HTERT RPE-1 (cell line): Measurements from ENCODE around the gene FHOD3.

Experiments
- in situ Hi-C: fragments of 300-500 bp; cut with MboI; formaldehyde crosslinking; loops from 4 replicates; pipeline ENCODE4 v1.14.3; 2020; ENCODE audit warnings: low sequenced_read_pairs

Gene FHOD3

DNA sequence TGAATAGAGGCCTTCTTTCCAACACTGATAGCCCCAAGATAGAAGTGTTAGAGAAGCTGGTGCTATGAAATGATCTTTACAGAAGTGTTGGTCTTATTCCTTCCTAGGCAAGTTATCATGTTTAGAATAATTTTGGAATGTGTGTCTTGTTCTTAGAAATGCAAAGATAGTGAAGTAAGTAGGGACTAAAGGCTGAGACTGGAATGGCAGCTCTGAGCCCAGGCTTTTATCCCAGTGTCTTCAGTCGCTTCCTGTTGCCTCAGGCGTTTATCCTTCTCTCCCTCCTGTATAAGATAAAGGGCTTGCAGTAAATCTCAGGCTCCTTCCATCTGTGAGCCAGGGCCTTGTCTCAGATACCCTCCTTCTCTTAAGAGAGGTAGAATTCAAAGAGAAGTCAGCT lies 313.1 kb downstream of the FHOD3 start:
- in situ Hi-C loops: no loop called here

- in situ Hi-C loops: no loop called here
Observed at GRCh38 chr18:36613069-36613468, 315.6 kb downstream of the FHOD3 start.

DNA sequence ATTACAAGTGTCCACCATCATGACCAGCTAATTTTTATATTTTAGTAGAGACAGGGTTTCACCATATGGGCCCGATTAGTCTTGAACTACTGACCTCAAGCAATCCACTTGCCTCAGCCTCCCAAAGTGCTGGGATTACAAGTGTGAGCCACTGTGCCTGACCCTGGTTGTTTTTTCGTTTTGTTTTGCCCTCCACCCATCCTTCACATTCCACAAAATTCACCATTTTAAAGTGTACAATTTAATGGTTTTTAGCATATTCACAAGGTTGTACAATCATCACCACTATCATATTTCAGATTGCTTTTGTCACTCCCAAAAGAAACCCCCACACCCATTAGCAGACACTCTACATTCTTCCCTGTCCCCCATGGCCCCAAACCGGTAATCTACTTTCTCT lies 316.3 kb downstream of the FHOD3 start:
- in situ Hi-C loops: no loop called here

GRCh38 chr18:36620788-36621187 lies 323.3 kb downstream of the FHOD3 start:
- in situ Hi-C loops: no loop called here

GRCh38 chr18:36622610-36623009 lies 325.1 kb downstream of the FHOD3 start:
- in situ Hi-C loops: no loop called here

- in situ Hi-C loops: no loop called here
Observed at GRCh38 chr18:36623091-36623490, 325.6 kb downstream of the FHOD3 start.

- in situ Hi-C loops: no loop called here
Observed at GRCh38 chr18:36623681-36624190, 326.2 kb downstream of the FHOD3 start.

GRCh38 chr18:36624451-36625167 lies 327.1 kb downstream of the FHOD3 start:
- in situ Hi-C loops: no loop called here

DNA sequence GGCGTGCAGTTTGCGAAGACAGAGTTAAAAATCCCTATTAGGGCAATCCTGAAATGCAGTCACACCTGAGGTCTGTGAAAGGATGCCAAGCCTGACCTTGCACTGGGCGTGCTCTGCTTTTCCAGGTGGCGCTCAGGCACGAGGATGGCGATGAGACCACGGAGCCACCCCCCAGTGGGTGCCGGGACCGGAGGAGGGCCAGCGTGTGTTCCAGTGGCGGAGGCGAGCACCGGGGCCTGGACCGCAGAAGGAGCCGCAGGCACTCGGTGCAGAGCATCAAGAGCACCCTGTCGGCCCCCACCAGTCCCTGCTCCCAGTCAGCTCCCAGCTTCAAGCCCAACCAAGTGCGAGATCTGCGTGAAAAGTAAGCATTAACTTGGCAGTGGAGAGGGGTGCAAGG lies 327.9 kb downstream of the FHOD3 start:
- in situ Hi-C loops: no loop called here

DNA sequence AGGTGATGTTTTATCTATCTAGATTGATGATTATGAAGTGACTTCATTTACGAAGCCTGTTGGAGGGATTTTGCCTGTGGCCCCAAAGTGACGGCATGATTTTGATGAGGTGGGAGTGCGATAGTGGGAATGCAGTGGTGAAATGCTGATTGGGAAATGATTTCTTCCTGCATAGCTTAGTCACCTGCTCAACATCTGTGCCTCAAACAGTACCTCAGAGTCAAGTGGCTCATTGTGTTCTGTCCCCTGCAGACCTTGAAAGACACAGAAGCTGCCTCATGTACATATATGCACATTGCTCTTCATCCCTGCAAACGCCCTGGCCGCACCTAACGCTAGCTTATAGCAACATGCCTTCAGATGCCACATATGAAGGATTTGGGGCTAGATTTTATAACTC lies 330.1 kb downstream of the FHOD3 start:
- in situ Hi-C loops: no loop called here

DNA sequence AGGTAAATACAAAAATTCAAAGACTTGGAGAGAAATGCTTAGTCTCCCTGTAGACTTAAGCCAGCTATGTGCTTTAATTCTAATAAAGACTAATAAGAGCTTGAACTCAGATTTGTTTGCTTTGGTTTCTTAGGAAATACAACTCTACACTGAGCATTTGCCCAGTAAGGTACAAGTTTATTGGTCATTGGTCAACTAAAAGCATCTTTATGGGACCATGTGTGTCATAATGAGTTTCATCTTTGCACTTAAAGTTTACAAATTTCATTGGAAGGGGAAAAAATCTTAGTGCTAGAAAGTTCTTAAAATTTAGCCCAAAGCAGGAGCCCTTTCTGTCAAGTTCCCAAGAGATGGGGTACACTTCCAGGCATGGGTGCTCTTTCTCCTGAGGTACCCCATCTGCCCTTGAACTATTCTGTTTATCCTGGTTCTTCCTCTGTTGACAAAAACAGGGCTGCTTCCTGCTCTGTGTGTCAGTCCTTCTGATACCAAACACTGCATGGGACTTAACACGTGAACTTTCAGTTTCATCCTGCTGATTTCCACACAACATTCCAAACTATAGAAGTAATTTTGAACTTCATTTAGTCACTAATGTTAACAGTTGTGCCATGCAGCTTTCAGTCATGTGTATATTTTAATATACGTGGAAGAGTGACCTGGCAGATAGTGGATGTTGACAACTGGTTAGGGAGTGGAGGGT lies 331.1 kb downstream of the FHOD3 start:
- in situ Hi-C loops: no loop called here

DNA sequence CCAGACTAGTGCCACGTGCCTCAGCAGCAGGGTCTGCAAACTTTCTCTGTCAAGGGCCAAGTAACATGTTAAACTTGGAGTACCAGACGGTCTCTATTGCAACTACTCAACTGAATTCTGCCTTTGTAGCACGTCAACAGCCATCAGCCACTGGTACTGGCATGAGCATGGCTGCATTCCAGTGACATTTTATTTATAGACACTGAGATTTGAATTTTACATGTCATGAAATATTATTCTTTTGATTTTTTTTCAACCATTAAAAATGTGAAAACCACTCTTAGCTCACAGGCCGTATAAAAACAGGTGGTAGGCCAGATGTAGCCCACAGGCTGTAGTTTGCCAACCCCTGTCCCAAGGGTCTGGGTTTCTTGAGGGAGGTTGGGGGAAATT lies 331.6 kb downstream of the FHOD3 start:
- in situ Hi-C loops: no loop called here

GRCh38 chr18:36629836-36630235 lies 332.3 kb downstream of the FHOD3 start:
- in situ Hi-C loops: no loop called here

- in situ Hi-C loops: no loop called here
Observed at GRCh38 chr18:36630917-36631316, 333.4 kb downstream of the FHOD3 start.

DNA sequence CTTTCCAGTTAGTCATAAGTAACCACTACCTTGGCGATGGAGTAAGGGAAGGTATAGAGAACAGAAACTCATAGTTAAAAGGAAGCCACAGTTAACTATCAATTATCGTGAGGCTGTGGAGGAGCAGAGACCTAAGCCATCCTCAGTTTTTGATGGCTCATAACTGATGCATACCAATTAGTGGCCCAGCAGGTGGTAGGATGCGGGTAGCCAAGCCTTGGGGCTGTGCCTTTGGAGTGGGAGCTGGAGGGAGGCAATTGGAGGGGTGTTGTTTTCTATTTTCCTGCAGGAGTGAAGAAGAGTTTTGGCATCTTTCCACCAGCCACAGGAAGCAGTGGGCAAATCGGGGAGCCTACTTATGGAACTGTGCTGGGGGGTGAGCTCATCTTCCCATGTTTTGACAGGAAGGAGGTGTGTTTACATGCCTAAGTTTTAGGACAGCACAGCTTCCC lies 336.5 kb downstream of the FHOD3 start:
- in situ Hi-C loops: no loop called here

- in situ Hi-C loops: no loop called here
Observed at GRCh38 chr18:36634573-36635216, 337.2 kb downstream of the FHOD3 start.

GRCh38 chr18:36635414-36636096 lies 338.0 kb downstream of the FHOD3 start:
- in situ Hi-C loops: no loop called here

DNA sequence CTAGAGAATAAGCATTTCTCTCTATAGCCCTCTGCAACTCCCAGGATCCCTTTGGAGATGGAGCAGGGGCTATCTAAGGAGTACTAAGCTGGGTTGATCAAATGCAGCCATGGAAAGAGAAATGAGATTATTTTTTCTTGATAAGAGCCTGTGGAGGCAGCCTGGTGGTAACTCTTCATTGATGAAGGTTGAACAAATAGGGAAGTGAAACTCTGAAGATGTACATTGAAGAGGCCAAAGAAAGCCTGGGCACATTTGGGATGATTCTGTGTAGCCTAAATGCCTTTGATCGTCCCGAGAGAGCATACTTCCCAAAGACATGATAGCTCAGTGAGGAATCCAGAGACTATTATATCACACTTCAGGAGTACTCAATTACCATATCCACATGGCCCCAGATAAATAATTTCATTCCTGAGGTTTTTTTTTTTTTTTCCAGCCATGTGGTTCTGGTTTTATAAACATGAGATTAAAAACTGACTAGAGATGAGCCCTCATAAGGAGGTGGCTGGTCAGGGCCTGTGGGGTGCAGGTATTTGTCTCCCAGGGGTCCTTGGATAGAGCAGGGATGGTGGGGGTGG lies 338.8 kb downstream of the FHOD3 start:
- in situ Hi-C loops: no loop called here

GRCh38 chr18:36638224-36638623 lies 340.7 kb downstream of the FHOD3 start:
- in situ Hi-C loops: no loop called here

- in situ Hi-C loops: no loop called here
Observed at GRCh38 chr18:36640021-36640952, 342.8 kb downstream of the FHOD3 start.
